ENCODE data around the gene DGKQ.

DGKQ gene

DNA sequence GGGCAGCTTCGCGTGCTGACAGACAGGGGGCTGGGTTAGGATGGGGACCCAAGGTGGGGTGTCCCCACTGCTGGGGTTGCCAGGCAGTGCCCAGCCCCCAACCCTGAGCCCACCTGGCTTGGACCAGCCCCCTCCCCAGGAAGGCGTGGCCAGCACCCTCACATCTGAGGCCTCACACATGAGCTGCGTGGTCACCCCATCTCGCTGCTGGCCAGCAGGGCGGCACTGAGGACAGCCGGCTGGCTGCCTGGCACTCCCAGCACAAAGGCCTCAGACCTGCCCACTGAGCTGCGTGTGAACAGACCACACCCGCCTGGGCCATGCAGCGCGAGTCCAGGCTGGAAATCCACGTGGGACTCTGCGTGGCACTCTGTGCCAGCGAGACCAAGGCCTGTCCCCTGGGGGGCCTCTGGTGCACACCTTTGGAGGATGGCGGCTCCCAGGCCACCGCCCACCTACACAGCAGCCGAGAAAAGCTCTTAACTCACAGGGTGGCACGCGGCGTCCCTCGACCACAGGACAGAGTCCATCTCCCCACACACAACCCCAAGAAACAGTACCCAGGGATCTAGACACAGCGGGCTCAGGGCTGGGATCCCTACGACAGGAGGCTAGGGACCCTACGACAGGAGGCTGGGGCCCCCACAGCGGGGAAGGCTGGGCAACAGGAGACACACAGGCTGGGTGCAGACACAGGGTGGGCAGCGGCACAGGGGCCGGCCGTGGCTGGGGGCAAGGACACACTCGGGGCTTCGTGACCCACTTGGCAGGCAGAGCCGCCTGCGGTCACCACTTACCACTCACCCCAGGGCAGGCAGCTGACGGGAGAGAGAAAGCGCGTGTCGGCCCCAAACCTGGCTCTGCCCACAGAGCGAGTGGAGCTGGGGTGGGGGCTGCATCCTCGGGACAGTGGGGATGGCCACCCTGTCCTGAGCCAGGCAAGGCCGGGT lies 9.8 kb downstream of the DGKQ start:
- in situ Hi-C loops (cut with HindIII; ENCODE audit: low sequenced_read_pairs), result no loop called here

DNA sequence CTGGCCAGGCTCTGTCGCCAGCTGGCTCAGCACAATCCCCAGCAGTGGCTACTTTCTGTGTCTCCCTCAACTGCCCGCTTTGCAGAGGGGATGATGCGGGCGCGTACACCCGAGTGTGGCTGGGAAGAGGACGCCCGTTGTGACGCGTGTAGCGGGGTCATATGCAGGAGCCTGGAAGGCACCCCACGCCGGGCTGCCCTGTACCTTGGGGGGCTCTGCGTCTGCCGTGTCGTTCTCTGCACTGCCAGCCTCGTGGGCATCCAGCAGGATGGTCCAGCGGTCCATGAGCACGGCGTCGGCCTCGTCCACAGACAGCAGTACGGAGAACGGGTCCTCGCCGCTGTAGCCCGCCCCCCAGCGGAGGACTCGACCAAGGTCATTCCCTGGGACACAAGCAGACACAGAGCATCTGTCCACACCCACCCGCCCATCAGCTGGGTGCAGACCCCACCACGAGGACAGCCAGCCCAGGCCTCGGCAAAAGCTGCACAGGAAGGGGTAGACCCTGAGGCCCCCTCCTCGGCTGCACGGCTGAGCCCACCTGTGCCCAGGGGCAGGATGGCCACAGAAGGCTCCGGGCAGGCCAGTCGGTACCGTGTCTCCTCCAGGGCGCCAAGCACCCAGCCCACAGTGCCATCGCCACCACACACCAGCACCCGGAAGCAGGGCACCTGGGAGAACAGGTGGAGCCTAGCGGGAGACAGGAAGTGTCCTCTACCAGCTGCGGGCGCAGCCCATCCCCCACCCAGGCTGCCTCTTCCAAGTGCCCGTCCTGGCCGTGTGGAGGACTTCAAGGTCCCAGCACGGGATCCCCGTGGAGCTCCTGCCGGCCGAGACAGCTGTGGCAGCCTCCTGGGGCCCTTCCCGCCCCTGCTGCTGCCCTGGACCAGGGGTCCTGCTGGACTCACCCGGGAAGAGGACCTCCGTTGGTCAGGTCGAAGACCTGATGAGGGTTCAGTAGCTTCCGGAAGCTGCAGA lies 10.8 kb downstream of the DGKQ start:
- in situ Hi-C loops (cut with HindIII; ENCODE audit: low sequenced_read_pairs), result no loop called here

DNA sequence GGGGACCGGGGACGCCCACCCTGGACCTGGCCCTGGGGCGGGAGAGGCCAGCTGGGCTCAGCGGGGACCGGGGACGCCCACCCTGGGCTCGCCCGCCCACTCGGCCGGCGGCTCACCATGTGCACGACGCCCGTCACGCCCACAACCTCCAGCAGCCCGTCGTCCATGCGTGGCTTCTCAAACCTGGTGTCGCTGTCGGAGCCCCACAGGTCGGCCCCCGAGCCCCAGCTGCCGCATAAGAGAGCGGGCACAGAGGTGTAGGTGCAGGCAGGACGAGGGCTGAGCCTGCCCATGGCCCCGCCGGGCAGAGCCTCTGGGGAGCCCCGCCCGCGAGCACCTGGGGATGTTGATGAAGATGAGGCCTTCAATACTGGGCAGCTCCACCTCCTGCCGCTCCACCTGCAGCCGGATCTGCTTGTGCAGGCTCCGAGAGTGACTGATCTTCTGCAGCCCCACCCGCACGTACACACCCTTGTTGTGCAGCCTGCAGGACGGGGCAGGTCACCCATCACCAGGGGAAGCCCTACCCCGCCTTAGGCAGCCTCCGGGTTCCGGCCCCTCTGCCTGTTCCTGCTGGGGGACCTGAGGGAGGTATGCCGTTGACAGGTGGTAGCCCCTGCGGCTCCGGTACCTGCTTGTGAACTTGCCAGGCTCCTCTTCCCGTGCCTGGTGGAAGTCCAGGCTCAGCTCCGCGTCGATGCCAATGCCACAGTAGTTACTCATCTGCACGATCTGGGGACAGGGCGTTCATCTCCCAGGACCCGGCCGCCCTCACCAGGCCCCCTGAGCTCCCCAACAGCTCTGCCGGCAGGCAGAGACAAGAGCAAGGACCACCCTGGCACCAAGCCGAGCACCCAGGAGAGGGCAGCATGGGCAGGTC lies 11.8 kb downstream of the DGKQ start:
- in situ Hi-C loops (cut with HindIII; ENCODE audit: low sequenced_read_pairs), result no loop called here

DNA sequence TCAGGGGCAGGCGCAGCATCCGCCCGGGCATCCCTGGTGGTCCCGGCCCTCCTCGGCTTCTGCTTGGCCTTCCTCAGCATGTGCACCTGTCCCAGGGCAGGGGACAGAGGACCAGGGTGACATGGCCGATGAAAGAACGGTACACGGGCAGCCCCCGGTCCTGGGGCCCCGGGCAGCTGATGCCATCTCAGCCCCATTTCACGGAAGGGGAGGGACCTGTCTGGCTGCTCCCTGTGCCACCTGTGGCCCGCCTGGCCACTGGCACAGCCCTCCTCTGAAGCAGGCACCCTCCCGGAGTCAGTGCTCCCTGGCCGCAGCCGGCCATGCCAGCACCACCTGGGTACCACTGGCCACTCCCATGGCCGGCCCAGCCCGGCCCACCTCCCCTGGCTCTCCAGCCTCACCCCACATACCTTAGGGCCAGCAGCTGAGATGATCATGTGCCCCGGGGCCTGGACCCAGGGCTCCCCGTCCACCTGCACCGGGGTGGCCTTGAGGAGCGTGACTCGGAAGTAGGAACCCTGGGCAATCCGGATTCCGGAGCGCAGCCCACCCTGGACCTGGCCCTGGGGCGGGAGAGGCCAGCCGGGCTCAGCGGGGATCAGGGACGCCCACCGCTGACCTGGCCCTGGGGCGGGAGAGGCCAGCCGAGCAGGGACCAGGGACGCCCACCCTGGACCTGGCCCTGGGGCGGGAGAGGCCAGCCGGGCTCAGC lies 12.6 kb downstream of the DGKQ start:
- in situ Hi-C loops (cut with HindIII; ENCODE audit: low sequenced_read_pairs), result no loop called here

DNA sequence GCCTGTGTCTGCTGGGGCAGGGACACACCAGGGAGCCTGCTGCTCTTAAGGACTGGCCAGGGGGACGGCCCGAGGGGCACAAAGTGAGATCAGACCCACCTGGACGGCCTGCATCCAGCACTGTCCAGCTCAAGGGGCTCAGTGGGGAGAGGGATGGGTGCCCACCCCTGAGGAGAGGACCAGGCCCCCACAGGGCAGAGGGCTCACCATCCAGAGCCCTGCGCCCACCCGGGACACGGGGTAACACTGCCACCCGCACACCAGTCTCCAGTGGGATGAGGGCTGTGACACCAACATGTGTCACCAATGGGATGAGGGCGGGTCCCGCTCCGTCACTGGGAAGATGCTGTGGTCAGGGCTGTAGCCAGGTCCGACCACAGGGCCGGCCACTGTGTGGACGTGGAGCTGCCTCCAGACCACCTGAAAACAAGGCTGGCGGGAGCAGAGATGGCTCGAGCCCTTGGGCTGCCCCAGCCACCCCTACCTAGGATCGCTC lies 13.2 kb downstream of the DGKQ start:
- in situ Hi-C loops (cut with HindIII; ENCODE audit: low sequenced_read_pairs), result no loop called here

DNA sequence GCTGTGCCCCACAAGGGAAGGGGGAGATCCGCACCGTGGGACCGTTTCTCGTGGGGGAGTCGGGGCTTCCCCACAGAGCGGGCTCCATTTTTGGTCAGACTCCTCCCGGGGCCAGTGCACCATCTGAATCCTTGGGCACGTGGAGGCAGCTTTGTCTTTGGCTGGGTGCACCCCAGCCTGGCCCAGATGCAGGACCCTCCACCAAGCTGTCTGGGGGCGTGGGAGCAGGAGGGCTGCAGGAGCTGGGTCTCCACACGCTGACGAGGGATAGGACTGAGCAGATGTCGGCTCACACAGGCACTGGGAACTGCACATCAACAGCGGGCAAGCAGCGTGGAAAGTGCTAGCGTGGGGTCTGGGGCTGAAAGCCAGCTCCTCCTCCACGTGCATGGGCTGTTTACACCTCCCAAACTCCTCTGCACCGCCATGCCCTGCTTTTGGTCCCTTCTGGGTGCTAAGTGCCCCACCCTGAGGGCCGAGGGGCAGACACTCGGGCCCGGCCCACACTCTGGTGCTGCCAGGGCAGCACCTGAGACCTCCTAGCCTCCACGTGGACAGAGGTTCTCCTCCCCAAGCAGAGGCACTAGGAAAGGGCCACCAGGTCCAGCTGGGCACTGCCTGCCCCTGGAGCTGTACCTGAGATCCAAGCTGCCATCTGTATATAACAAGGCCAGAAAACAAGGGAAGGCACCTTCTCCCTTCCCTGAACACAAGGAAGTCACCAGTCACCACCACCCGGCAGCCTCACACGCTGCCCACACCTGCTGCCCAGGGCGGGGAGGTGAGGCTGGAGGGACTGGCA lies 13.8 kb downstream of the DGKQ start:
- in situ Hi-C loops (cut with HindIII; ENCODE audit: low sequenced_read_pairs), result no loop called here

DNA sequence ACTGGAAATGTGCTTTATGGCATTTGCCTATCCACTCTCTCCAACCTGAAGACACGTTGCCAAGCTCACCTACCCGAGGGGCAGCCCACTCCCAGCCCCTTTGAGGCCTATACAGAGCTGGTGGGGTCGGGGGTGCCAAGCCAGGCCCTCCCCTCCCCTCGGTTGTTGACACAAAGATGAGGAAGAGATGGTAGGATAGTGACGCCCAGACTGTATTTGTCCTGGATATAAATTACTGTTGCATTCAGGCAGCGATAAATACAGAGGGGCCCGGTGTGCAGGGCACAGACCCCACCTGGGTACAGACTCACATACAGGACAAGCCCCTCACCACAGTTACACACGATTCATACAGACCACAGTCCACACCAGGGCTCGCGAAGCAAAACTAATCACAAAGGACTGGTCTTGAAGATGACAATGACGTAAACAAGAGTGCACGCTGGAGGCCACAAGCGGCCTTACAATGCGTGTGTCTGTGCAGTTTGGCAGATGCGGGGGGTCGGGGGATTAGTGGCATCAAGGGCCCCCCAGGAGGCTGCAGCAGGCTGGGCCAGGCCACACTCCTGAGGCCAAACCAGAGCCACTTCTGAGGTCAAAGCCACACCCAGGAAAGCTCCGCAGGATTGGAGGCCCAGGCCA lies 14.6 kb downstream of the DGKQ start:
- in situ Hi-C loops (cut with HindIII; ENCODE audit: low sequenced_read_pairs), result no loop called here

DNA sequence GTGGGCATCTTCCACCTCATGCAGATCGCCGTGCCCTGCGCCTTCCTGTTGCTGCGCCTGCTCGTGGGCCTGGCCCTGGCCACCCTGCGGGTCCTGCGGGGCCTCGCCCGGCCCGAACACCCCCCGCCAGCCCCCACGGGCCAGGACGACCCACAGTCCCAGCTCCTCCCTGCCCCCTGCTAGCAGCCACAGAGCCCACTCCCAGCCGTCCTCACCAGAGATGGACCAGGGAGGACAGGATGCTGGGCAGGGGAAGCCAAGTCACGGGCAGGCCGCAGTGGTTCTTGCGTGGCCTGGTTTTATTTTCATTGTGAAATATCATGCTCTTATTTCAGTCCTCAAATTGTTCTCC lies 15.1 kb downstream of the DGKQ start:
- in situ Hi-C loops (cut with HindIII; ENCODE audit: low sequenced_read_pairs), result no loop called here

DNA sequence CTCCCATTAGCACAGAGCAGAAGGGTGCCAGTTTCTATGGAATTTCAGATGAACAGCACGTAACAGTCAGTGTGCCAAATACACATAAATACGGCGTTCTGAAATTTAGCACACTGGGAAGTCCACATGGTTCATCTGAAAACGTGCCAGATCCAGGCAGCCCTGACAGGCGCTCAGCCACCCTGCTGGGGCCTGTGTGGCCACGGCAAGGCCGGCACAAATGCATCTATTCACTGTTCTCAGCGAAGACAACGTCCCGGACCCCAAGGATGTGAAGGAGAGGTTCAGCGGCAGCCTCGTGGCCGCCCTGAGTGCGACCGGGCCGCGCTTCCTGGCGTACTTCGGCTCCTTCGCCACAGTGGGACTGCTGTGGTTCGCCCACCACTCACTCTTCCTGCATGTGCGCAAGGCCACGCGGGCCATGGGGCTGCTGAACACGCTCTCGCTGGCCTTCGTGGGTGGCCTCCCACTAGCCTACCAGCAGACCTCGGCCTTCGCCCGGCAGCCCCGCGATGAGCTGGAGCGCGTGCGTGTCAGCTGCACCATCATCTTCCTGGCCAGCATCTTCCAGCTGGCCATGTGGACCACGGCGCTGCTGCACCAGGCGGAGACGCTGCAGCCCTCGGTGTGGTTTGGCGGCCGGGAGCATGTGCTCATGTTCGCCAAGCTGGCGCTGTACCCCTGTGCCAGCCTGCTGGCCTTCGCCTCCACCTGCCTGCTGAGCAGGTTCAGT lies 15.6 kb downstream of the DGKQ start:
- in situ Hi-C loops (cut with HindIII; ENCODE audit: low sequenced_read_pairs), result no loop called here

DNA sequence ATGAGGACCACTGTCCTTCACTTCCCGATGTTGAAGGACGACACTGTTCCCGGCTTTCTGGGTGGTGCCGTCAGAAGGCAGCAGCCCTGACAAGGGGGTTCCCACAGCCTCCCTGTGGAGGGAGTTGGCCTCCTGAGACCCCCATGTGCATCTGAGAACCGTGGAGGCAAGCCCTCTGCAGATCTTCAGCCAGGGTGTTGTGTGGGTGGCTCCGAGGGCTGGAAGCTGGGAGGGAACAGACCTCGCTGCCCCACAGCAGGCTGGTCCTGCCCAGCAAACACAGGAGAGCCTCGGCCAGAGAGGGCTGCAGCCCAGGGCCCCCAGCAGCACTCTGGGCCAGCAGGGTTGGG lies 16.2 kb downstream of the DGKQ start:
- in situ Hi-C loops (cut with HindIII; ENCODE audit: low sequenced_read_pairs), result no loop called here

DNA sequence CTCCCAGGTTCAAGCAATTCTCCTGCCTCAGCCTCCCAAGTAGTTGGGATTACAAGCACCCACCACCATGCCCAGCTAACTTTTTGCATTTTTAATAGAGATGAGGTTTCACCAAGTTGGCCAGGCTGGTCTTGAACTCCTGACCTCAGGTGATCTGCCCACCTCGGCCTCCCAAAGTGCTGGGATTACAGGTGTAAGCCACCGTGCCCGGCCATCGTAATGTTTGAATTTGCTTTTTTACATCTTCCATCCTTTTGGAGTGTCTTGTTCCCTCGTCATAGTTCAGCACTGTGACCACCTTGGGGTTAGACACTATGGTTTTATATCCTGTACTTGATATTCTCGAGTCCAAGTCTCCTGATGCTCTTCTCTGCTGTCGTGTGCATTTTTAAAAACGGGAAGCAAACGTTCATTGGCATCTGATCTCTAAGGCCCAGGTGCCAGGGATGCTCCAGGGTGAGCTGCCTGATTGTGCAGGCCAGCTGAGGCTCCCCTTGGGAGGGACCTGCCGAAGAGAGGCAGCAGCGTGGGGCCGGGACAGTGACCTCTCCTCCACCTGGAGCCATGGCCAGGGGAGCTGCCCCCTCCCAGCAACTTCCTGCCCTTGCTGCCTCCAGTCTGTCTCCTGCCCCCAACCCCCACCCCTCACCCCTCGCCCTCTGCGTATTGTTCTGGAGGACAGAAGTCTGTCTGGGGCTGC lies 16.7 kb downstream of the DGKQ start:
- in situ Hi-C loops (cut with HindIII; ENCODE audit: low sequenced_read_pairs), result no loop called here

DNA sequence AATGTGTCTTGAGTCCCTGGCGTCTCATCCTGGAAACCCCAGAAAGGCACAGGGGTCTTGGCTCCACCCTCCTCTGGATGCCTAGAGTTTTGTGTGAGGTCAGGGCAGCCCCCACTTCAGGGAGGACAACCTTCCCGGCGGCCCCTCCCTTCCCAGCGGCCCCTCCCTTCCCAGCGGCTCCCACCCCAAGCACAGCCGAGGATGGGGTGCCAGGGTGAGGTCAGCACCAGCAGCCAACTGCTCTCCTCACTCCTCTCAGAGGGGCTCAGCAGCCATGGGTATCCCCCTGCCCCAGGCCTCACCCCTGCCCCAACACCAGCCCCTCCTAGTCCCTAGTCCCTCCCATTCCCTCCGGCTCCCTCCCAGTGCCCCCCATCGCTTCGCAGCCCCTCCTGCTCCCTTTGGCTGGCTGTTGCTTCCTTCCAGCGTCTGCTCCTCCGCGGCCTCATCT lies 17.4 kb downstream of the DGKQ start:
- in situ Hi-C loops (cut with HindIII; ENCODE audit: low sequenced_read_pairs), result no loop called here

DNA sequence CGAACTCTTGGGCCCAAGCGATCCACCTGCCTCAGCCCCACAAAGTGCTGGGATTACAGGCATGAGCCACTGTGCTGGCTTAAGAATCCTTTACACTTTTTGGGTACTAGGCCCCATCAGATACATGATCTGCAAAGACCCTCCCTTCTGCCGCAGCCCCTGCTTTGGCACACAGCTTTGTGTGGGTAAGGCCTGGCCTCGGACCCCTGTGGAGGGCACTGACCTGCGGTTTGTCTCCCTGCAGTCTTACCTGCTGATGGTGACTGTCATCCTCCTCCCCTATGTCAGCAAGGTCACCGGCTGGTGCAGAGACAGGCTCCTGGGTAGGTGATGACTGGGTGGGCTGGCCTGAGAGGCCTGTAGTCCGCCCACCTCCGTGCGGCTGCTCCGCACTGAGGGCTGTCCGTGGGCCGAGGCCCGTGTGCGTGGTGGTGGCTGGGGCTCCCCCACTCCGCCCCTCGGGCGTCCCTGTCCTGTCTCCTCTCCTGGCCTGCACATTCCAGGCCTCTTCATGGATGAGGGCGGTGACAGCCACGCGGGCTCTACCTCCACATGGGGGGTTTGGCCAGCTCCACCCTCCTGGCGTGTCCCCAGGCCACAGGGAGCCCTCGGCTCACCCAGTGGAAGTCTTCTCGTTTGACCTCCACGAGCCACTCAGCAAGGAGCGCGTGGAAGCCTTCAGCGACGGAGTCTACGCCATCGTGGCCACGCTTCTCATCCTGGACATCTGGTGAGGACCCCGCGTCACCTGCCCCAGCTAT lies 18.0 kb downstream of the DGKQ start:
- in situ Hi-C loops (cut with HindIII; ENCODE audit: low sequenced_read_pairs), result no loop called here

DNA sequence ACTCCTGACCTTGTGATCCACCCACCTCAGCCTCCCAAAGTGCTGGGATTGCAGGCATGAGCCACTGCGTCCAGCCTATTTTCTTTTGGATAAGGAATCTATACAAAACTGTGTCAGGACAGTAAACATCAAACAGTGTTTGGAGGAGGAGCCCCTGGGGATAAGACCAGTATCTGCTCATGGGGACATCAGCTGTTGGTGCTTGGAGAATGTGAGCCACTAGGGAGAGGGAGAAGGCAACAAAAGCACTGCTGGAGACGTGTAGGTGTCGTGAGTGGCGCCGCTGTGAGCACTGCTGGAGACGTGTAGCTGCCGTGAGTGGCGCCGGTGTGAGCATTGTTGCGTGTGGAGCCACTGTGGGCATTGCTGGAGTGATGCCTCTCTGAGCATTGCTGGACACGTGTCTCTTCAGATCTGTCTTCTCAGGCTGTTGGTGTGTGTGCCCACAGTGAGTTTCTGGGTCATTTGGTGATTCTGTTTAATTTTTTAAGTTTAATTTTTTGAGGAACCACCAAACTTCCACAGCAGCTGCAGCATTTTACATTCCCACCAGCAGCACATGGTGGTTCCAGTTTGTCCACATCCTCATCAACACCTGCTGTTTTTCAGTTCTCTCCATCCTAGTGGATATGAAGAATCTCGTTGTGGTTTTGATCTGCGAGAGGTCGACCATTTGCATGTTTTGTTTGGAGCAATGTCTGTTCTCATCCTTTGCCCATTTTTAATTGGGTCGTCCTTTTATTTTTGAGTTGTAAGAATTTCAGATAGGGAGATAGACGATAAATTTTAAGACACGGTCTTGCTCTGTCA lies 19.0 kb downstream of the DGKQ start:
- in situ Hi-C loops (cut with HindIII; ENCODE audit: low sequenced_read_pairs), result no loop called here

DNA sequence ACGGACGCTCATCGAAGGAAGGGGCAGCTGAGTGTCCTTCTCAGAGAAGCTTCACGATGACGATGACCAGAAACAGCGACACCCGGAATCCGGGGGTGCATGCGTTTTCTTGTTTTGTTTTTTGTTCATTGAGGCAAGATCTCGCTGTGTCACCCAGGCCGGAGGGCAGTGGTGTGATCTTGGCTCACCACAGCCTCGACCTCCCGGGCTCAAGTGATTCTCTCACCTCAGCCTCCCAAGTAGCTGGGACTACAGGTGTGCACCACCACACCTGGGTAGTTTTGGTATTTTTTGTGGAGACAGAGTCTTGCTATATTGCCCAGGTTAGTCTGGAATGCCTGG lies 19.8 kb downstream of the DGKQ start:
- in situ Hi-C loops (cut with HindIII; ENCODE audit: low sequenced_read_pairs), result no loop called here

Data from DLD1 (cell line).